Astrocyte of the cerebellum (primary cell): ENCODE data around the gene ZNF679.
"Not testable (repeated sequence)": the region's sequence is repeated elsewhere in the genome, so short reads cannot be mapped to it uniquely, and the experiment has no call there.

Source experiments
- DNase-seq: peaks from one replicate; pipeline ENCODE4 v3.0.0-alpha.2; 2011; ENCODE audit warnings: low read depth
- H3K4me3 ChIP-seq: 2 replicates; pipeline ENCODE4 v1.5.1; 2011; ENCODE audit warnings: mild to moderate bottlenecking, low read depth, low read length, moderate library complexity
- in situ Hi-C: cut with HindIII; loops from 2 replicates; pipeline ENCODE4 v1.10.0; 2017; ENCODE audit warnings: low sequenced_read_pairs
- TF ChIP-seq, protein P1 (sequence below): IDR thresholded peaks from 2 replicates; pipeline ENCODE4 v1.5.1; 2012; ENCODE audit warnings: low read length, low read depth, moderate library complexity, mild to moderate bottlenecking; ENCODE audit errors: missing control alignments

The ZNF679 gene

GRCh38 chr7:64187408-64187807, 40.9 kb upstream of the ZNF679 start:
- TF ChIP-seq, protein P1, sequence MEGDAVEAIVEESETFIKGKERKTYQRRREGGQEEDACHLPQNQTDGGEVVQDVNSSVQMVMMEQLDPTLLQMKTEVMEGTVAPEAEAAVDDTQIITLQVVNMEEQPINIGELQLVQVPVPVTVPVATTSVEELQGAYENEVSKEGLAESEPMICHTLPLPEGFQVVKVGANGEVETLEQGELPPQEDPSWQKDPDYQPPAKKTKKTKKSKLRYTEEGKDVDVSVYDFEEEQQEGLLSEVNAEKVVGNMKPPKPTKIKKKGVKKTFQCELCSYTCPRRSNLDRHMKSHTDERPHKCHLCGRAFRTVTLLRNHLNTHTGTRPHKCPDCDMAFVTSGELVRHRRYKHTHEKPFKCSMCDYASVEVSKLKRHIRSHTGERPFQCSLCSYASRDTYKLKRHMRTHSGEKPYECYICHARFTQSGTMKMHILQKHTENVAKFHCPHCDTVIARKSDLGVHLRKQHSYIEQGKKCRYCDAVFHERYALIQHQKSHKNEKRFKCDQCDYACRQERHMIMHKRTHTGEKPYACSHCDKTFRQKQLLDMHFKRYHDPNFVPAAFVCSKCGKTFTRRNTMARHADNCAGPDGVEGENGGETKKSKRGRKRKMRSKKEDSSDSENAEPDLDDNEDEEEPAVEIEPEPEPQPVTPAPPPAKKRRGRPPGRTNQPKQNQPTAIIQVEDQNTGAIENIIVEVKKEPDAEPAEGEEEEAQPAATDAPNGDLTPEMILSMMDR: no peak
- in situ Hi-C loops: no loop called here
- H3K4me3 ChIP-seq: no peak overlapping the region
- no peak for DNase-seq

DNA sequence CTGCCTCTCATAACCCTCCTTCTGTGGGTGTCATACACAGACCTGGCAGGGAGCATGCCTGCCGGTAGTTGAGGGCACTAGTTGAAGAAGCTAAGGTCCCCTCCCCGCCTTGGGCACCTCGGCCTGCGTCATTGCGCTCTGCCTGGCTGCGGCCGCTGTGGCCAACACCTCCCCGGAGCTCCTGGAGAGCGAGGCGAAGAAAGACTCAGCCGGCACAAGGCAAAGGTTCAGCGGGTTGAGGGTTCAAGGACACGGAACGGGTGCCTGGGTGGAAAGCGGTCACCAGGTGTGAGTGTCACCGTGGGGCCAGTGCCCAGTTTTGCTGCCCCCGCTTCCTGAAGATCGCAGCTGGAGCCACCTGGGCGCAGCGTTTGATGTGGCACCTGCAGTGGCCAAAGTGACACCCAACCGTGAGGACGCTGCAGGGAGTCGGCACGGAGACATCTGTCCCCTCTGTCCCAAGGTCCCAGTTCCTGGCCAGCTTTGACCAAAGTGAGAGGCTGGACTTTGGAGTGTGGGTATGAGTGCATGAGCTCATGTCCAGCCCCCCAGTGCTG, 36.0 kb upstream of the ZNF679 start:
- TF ChIP-seq, protein P1: no peak
- H3K4me3 ChIP-seq: no peak overlapping the region
- no peak for DNase-seq
- in situ Hi-C loops: no loop called here

DNA sequence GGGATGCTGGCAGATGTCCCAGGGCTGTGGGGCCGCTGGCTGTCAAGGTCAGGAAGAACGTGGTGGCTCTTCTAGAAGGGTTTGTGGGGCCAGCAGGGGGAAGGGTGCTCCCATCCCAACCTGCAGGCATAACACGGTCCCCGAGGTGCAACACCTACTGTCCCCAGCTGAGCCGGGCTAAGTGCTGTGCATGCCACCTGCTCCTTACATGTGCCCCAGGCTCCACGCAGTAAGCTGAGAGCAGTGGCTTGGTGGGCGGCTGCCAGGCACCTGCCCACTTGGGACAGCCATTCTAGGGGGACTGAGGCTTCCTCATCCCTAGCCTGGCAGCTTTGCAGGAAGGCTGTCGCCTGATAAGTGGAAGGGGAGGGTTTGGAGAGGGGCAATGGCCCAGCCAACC, 35.5 kb upstream of the ZNF679 start:
- no peak overlapping the region for H3K4me3 ChIP-seq
- TF ChIP-seq, protein P1: no peak
- DNase-seq: no peak
- in situ Hi-C loops: no loop called here

- no peak within 1 kb of the TSS for H3K4me3 ChIP-seq
- in situ Hi-C loops: no loop called here
- no peak for DNase-seq
- TF ChIP-seq, protein P1: no peak
These were observed 21.4 kb upstream of the ZNF679 start, which contains the start of gene ZNF735 for GRCh38 chr7:64206903-64207302. Gene ZNF735 (plus strand): TSS chr7:64207203. CDS start chr7:64207203, 0 bp downstream.

GRCh38 chr7:64219710-64220298, 8.5 kb upstream of the ZNF679 start:
- in situ Hi-C loops, H3K4me3 ChIP-seq: not testable (repeated sequence)

DNA sequence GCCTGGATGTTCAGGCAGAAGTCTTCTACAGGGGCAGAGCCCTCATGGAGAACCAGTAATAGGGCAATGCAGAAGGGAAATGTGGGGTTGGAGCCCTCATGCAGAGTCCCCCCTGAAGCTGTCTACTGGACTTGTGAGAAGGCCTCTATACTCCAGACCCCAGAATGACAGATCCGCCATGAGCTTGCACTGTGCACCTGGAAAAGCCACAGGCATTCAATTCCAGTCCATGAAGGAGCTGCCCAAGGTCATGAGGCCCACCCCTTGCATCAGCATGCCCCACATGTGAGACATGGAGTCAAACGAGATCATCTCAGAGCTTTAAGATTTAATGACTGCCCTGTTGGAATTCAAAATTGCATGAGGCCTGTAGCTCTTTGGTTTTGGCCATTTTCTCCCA, 4.9 kb upstream of the ZNF679 start:
- TF ChIP-seq, protein P1: no peak
- H3K4me3 ChIP-seq: no peak overlapping the region
- DNase-seq: no peak
- in situ Hi-C loops: no loop called here

More at GRCh38 chr7:64219710-64220298, 8.5 kb upstream of the ZNF679 start:
- DNase-seq: not testable (repeated sequence)

- no peak for DNase-seq
- no peak overlapping the region for H3K4me3 ChIP-seq
- in situ Hi-C loops: no loop called here
- TF ChIP-seq, protein P1: no peak
These were observed 38.2 kb downstream of the ZNF679 start for GRCh38 chr7:64266341-64266919.
